ENCODE data around the gene ALPG. TPM values are rescaled to one million over a fixed set of nuclear protein-coding genes. Genes with fewer than 3 reads are reported as not detected.
"Not testable (repeated sequence)": the region's sequence is repeated elsewhere in the genome, so short reads cannot be mapped to it uniquely, and the experiment has no call there.

Gene ALPG
- total RNA-seq, 2 experiments from 2014 or later, result not detected

DNA sequence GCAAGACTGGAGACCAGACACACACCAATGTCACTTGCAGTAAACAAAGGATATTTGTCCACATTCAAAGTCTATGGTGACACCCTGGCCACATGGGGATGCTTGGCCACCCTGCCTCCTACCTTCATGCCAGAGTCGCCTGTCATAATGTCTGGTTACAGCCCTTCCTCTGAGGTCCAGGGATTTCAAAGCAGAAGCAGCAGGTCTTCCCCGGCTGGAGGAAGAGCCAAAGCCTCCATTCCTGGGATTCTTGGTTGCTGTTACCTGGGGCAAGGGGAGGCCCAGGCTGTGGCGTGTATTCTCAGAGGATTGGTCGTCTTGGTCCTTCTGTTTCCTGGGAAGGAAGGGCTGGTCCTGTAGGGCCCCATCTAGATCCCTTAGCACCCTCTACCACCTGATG lies 30.4 kb upstream of the ALPG start:
- TF ChIP-seq, protein P1, sequence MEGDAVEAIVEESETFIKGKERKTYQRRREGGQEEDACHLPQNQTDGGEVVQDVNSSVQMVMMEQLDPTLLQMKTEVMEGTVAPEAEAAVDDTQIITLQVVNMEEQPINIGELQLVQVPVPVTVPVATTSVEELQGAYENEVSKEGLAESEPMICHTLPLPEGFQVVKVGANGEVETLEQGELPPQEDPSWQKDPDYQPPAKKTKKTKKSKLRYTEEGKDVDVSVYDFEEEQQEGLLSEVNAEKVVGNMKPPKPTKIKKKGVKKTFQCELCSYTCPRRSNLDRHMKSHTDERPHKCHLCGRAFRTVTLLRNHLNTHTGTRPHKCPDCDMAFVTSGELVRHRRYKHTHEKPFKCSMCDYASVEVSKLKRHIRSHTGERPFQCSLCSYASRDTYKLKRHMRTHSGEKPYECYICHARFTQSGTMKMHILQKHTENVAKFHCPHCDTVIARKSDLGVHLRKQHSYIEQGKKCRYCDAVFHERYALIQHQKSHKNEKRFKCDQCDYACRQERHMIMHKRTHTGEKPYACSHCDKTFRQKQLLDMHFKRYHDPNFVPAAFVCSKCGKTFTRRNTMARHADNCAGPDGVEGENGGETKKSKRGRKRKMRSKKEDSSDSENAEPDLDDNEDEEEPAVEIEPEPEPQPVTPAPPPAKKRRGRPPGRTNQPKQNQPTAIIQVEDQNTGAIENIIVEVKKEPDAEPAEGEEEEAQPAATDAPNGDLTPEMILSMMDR (IDR thresholded peaks at IDR 0.05), result no peak
- Mint-ChIP-seq H3K36me3 (ENCODE audit: low read depth) (no peaks in the 10 kb centered on the region), H3K9me3 (no peaks in the 10 kb centered on the region), H3K27ac (no peak overlapping the region), H3K27me3 (no peaks in the 10 kb centered on the region), H3K4me1 (ENCODE audit: low read depth) (no peaks in the 10 kb centered on the region), H3K4me3 (no peak overlapping the region)
- no peak for DNase-seq
- POLR2A ChIA-PET, result no interaction called here
- CTCF ChIA-PET, result interaction anchor here (1.2 to 1.8 kb wide), 2 partner anchors 71 to 475 kb away, joined by 3 to 5 read pairs; no protein-coding TSS in a partner anchor
- ATAC-seq, result no peak
- intact Hi-C loops (cut with micrococcal nuclease), result no loop called here

DNA sequence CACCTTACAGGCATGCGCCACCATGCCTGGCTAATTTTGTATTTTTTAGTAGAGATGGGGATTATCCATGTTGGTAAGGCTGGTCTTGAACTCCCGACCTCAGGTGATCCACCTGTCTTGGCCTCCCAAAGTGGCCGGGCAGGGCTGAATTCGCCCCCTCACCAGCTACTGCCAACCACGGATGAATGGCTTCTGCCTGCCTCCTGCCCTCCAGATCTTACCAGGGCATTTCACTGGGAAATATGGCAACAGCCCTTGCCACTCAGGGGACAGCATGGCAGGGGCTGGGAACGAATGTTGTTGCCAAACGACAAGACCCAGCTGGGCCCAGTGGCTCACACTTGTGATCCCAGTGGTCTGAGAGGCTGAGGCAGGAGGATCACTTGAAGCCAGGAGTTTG lies 29.9 kb upstream of the ALPG start:
- no peaks in the 10 kb centered on the region for H3K36me3 Mint-ChIP-seq (ENCODE audit: low read depth)
- H3K4me1 Mint-ChIP-seq (ENCODE audit: low read depth), result no peaks in the 10 kb centered on the region
- TF ChIP-seq, protein P1 (IDR thresholded peaks at IDR 0.05), result no peak
- ATAC-seq, result no peak
- H3K27me3 Mint-ChIP-seq, result peaks cover 1% of the 10 kb centered on the region
- H3K9me3 Mint-ChIP-seq, result no peaks in the 10 kb centered on the region
- ChIA-PET POLR2A (no interaction called here), CTCF (interaction anchor here (1.2 to 1.8 kb wide), 2 partner anchors 70 to 476 kb away, joined by 3 to 5 read pairs; no protein-coding TSS in a partner anchor)
- intact Hi-C loops (cut with micrococcal nuclease), result no loop called here
- no peak overlapping the region for H3K4me3 Mint-ChIP-seq
- H3K27ac Mint-ChIP-seq, result no peak overlapping the region
- no peak for DNase-seq

DNA sequence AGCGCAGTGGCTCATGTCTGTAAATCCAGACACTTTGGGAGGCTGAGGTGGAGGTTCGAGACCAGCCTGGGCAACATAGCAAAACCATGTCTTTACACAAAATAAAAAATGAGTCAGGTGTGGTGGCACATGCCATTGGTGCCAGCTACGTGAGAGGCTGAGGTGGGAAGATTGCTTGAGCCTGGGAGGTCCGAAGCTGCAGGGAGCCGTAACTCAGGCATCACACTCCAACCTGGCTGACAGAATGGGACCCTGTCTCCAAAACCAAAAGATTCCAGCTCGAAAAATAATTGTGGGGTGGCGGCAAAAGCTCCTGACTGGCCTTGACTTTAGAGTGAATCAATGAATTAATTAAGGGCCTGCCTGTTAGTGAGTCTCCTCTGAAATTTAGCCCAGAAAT lies 29.3 kb upstream of the ALPG start:
- no peak for DNase-seq
- no peak overlapping the region for H3K4me3 Mint-ChIP-seq
- H3K27ac Mint-ChIP-seq, result no peak overlapping the region
- H3K9me3 Mint-ChIP-seq, result no peaks in the 10 kb centered on the region
- TF ChIP-seq, protein P1 (IDR thresholded peaks at IDR 0.05), result no peak
- POLR2A ChIA-PET, result no interaction called here
- ATAC-seq, result no peak
- intact Hi-C loops (cut with micrococcal nuclease), result no loop called here
- CTCF ChIA-PET, result interaction anchor here (1.2 to 1.8 kb wide), 2 partner anchors 70 to 477 kb away, joined by 3 to 5 read pairs; no protein-coding TSS in a partner anchor
- no peaks in the 10 kb centered on the region for H3K4me1 Mint-ChIP-seq (ENCODE audit: low read depth)
- no peaks in the 10 kb centered on the region for H3K36me3 Mint-ChIP-seq (ENCODE audit: low read depth)
- peaks cover 5% of the 10 kb centered on the region for H3K27me3 Mint-ChIP-seq

DNA sequence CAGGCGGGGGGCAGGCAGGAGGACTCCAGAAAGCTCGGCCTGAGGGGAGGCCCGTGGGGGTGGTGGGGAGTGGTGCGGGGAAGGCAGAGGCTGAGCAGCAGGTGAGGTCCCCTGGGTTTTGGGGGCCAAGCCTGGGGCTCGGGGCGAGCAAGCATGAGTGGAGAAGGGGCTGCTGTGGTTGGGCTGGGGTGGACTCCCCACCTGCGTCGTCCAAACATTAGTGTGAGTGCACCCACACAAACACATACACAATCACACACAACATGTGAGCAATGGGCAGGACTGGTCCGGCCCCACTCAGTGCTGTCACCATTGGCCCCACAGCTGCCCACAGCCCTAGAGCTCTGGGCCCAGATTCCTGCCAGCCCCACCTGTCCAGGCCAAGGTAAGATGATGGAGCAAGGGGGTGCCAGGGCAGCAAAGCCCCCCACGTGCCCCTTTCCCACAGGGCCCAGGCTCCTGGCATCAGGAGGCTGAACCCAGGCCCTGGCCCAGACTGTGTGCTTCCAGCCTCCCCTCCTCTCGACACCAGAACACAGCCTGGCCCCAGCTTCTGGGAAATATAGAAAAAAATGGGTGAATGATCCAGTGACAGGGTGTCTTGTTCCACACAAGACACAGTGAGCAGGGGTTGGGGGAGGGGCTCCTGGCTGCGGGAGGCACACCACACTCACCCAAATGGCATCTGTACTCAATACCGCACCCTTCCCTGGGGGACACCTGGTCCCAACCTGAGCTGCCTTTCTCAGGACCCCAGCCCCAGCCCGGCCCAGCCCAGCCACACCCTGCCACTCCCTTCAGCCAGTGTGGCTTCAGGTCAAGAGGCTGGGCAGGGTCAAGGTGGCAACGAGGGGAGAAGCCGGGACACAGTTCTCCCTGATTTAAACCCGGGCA lies 28.6 kb upstream of the ALPG start:
- Mint-ChIP-seq H3K36me3 (ENCODE audit: low read depth) (no peaks in the 10 kb centered on the region), H3K9me3 (no peaks in the 10 kb centered on the region), H3K4me3 (no peak overlapping the region), H3K4me1 (ENCODE audit: low read depth) (no peaks in the 10 kb centered on the region), H3K27me3 (peaks cover 10% of the 10 kb centered on the region), H3K27ac (no peak overlapping the region)
- TF ChIP-seq, protein P1 (IDR thresholded peaks at IDR 0.05), result no peak
- DNase-seq (no peak), ATAC-seq (no peak)
- intact Hi-C loops (cut with micrococcal nuclease), result no loop called here
- ChIA-PET CTCF (no interaction called here), POLR2A (no interaction called here)

DNA sequence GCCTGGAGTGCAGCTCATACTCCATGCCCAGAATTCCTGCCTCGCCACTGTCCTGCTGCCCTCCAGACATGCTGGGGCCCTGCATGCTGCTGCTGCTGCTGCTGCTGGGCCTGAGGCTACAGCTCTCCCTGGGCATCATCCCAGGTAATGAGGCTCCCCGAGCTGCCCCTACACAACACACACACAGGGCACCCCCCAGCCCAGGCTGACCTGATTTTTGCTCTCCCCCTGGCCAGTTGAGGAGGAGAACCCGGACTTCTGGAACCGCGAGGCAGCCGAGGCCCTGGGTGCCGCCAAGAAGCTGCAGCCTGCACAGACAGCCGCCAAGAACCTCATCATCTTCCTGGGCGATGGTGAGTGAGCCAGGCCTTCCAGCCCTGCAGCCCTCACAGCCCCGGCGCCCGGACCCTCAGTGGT lies 27.9 kb upstream of the ALPG start, which contains the start of gene ALPP:
Gene ALPP, plus strand, starts transcription at position 17 of the 417 bp plus-strand sequence. Its CDS starts 52 bp downstream, at position 69.
- peaks cover 12% of the 10 kb centered on the region for H3K27me3 Mint-ChIP-seq
- CTCF ChIA-PET; POLR2A ChIA-PET; H3K36me3 Mint-ChIP-seq (ENCODE audit: low read depth); H3K4me3 Mint-ChIP-seq; DNase-seq; H3K27ac Mint-ChIP-seq; H3K4me1 Mint-ChIP-seq (ENCODE audit: low read depth); intact Hi-C loops (cut with micrococcal nuclease); ATAC-seq; H3K9me3 Mint-ChIP-seq: not testable (repeated sequence)

DNA sequence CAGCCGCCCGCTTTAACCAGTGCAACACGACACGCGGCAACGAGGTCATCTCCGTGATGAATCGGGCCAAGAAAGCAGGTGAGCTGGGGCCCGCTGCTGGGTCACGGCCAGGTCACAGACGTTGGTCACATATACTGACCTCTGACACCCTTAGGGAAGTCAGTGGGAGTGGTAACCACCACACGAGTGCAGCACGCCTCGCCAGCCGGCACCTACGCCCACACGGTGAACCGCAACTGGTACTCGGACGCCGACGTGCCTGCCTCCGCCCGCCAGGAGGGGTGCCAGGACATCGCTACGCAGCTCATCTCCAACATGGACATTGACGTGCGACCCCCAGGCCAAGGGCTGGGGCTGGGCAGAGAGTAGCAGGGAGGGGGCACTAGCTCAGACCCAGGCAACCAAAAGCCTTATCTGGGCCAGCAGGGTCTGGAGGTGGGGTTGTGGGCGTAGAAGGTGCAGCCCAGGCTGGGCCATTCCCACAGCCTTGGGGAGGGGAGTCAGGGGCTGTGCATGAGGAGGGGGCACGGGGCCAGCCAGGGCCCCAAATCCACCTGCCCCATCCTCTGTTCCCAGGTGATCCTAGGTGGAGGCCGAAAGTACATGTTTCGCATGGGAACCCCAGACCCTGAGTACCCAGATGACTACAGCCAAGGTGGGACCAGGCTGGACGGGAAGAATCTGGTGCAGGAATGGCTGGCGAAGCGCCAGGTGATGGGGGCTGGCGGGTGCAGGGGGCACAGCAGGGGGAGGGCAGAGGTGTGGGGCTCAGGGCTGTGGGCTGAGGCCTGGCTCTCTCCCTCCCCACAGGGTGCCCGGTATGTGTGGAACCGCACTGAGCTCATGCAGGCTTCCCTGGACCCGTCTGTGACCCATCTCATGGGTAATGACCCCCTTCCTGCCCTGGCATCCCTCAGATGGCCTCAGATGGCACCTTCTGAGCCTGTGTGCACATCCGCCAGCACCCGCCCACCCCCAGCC lies 26.7 kb upstream of the ALPG start:
- H3K27me3 Mint-ChIP-seq, result peaks cover 20% of the 10 kb centered on the region
- H3K27ac Mint-ChIP-seq; H3K4me3 Mint-ChIP-seq; ATAC-seq; H3K9me3 Mint-ChIP-seq; DNase-seq; POLR2A ChIA-PET; H3K4me1 Mint-ChIP-seq (ENCODE audit: low read depth); CTCF ChIA-PET; H3K36me3 Mint-ChIP-seq (ENCODE audit: low read depth); intact Hi-C loops (cut with micrococcal nuclease): not testable (repeated sequence)
